IPS-18c (cell line): ENCODE data around the gene CHST12.
"Not testable (repeated sequence)": the region's sequence is repeated elsewhere in the genome, so short reads cannot be mapped to it uniquely, and the experiment has no call there.

Experiments
- H3K4me3 ChIP-seq: 2 replicates; pipeline ENCODE4 v1.7.0; 2013; ENCODE audit warnings: low read depth, mild to moderate bottlenecking, low read length, moderate library complexity; ENCODE audit not compliant: insufficient read depth
- H3K9me3 ChIP-seq: one replicate; pipeline ENCODE4 v1.6.1; 2013; ENCODE audit warnings: mild to moderate bottlenecking, low read length, moderate library complexity; ENCODE audit not compliant: control insufficient read depth, insufficient read depth

CHST12 gene

GRCh38 chr7:2441430-2442058 is 38.1 kb downstream of the CHST12 start:
- no peak overlapping the region for H3K4me3 ChIP-seq
- H3K9me3 ChIP-seq: peaks cover 8% of the 10 kb centered on the region

GRCh38 chr7:2443491-2443890 is 40.1 kb downstream of the CHST12 start:
- no peak overlapping the region for H3K4me3 ChIP-seq
- peaks cover 8% of the 10 kb centered on the region for H3K9me3 ChIP-seq

GRCh38 chr7:2444476-2444875 is 41.1 kb downstream of the CHST12 start:
- peaks cover 8% of the 10 kb centered on the region for H3K9me3 ChIP-seq
- H3K4me3 ChIP-seq: no peak overlapping the region

GRCh38 chr7:2445047-2445446 is 41.6 kb downstream of the CHST12 start:
- peaks cover 8% of the 10 kb centered on the region for H3K9me3 ChIP-seq
- no peak overlapping the region for H3K4me3 ChIP-seq

- Histone ChIP-seq H3K9me3 (peaks cover 8% of the 10 kb centered on the region), H3K4me3 (no peak overlapping the region)
These were observed 42.6 kb downstream of the CHST12 start for GRCh38 chr7:2445898-2446555.

GRCh38 chr7:2446676-2447075 is 43.3 kb downstream of the CHST12 start:
- peaks cover 8% of the 10 kb centered on the region for H3K9me3 ChIP-seq
- H3K4me3 ChIP-seq: no peak overlapping the region

DNA sequence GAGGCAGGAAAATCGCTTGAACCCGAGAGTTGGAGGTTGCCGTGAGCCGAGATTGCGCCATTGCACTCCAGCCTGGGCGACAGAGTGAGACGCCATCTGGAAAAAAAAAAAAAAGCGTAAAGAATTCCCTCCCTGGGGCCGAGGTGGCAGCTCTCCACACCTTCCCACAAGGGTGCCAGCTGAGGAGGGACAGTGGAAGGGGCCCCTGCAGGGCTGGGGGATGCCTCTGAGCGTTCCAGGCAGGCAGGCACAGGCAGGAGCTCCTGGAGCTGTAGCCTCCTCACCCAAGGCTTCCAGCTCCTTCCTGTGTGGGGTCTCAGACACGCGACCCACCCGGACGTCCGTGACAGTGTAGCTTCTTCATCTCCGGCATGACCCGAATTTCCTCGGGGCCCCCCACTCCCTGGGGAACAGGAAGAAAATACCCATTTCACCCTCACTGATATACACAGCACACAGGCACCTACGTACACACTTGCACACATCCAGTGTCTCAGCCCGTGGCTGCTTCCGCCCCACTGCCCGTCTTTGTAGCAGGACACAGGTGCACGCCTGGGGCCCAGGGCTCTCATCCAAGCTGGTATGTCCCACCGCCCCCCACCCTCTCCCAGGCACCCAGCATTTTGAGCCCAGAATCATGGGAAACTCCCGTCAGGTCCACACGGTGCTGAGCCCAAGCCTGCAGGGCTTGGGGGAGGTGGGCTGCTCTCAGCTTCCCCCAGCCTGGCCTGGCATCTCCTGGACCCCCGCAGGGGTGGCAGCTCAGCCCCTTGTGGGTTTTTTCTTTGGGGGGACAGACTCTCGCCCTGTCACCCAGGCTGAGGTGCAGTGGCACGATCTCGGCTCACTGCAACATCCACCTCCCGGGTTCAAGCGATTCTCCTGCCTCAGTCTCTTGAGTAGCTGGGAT is 47.0 kb downstream of the CHST12 start:
- Histone ChIP-seq H3K4me3 (no peak overlapping the region), H3K9me3 (no peaks in the 10 kb centered on the region)

GRCh38 chr7:2451171-2452073 is 48.0 kb downstream of the CHST12 start:
- no peaks in the 10 kb centered on the region for H3K9me3 ChIP-seq
- no peak overlapping the region; the same call in 1 of the 2 replicates for H3K4me3 ChIP-seq

- no peak overlapping the region for H3K4me3 ChIP-seq
- no peaks in the 10 kb centered on the region for H3K9me3 ChIP-seq
These were observed 48.7 kb downstream of the CHST12 start for GRCh38 chr7:2452074-2452507.

DNA sequence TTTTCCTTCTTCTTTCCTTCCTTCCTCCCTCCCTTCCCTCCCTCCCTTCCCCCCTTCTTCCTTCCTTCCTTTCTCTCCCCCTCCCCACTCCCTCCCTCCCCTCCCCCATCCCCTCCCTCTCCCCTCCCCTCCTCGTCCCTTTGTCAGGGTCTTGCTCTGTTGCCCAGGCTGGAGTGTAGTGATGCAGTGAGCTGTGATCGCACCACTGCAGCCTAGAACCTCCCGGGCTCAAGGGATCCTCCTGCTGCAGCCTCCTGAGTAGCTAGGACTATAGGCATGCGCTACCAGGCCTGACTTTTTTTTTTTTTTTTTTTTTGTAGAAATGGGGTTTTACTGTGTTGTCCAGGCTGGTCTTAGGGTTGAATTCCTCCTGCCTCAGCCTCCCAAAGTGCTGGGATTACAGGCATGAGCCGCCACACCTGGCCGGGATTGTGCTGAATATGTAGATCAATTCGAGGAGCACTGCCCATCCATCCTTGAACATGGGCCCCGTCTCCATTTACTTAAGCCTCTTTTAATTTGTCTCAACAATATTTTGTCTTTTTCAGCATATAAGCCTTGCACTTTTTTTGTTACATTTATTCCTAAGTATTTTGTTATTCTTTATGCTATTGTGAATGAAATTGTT is 49.3 kb downstream of the CHST12 start:
- Histone ChIP-seq H3K9me3 (no peaks in the 10 kb centered on the region), H3K4me3 (no peak overlapping the region)

GRCh38 chr7:2453849-2454248 is 50.4 kb downstream of the CHST12 start:
- not testable (repeated sequence) for H3K4me3 ChIP-seq, H3K9me3 ChIP-seq

- peaks cover 2% of the 10 kb centered on the region for H3K9me3 ChIP-seq
- H3K4me3 ChIP-seq: no peak overlapping the region
These were observed 56.3 kb downstream of the CHST12 start for GRCh38 chr7:2459674-2460073.

DNA sequence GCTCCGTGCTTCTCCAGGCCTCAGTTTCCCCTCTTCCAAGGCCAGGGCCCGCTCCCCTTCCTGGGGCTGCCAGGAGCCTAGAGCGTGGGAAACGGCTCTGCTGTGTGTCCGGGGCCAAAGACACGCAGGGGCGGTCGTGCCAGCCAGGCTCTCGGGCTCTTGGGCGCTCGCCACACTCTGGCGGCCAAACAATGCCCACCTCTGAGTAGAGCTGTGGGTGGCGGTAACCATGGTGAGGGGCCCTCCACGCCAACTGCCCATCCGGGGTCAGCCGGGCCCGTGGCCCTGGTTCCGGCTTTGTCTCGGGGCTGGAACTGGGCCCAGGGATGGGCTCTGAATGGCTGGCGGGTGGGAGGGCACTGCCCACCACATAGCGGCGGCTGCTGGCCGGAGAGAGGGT is 56.8 kb downstream of the CHST12 start:
- H3K9me3 ChIP-seq: peaks cover 2% of the 10 kb centered on the region
- H3K4me3 ChIP-seq: no peak overlapping the region

DNA sequence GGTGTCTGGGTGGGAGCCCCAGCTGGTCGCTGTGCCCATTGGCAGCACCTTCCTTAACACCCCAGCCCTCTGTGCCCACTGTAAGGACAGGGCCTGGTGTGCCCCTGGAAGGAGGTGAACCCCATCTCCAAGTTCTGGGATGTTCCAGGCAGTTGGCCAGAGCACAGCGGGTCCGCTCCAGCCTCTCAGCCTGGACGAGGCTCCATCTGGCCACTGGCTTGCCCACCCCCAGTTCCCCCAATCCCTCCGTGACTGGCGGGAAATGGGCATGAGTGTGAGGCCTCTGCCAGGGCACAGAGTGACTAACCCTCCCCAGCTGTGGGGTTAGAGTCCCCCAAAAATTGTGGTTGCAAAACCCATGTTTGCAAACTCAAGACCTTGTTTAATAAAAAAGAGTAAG is 57.2 kb downstream of the CHST12 start:
- H3K4me3 ChIP-seq: no peak overlapping the region
- peaks cover 2% of the 10 kb centered on the region for H3K9me3 ChIP-seq

DNA sequence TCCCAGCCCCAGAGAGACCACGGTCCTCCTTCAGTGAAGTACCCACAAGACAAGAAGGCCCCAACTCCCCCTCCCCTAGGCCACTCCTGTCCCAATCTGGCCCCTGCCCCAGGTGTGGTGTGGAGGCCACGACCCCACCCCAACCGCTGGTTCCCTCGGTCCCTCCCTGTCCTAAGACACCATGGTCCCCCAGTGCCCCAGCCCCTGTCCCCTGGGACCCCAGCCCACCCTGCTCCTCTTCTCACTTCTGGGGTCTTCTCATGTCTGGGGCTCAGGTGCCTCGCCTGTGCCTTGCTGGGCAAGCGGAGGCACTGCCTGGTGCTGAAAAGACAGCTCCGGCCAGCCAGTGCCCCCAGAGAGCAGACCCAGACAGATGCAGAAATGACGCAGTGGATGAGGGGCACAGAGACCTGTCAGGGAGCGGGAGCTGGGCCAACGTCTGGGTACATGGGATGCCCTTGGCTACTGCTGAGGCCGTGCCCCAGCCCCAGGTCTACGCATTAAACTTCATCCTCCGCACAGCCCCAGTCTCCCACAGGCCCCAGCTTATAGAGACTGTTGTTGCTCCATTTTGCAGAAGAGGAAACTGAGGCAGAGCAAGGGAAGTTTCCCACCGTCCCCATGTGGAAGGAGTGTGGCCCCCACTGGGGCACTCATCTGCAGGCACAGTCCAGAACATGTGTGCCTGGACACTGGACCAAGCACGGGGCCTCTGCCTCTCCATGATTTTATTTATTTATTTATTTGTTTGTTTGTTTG is 58.0 kb downstream of the CHST12 start:
- Histone ChIP-seq H3K4me3 (no peak overlapping the region), H3K9me3 (peaks cover 2% of the 10 kb centered on the region)

GRCh38 chr7:2462731-2463130 is 59.3 kb downstream of the CHST12 start:
- H3K4me3 ChIP-seq: no peak overlapping the region

More at GRCh38 chr7:2462731-2463130, 59.3 kb downstream of the CHST12 start:
- peaks cover 2% of the 10 kb centered on the region for H3K9me3 ChIP-seq
